Measurements from ENCODE around the gene NRBF2. TPM values are rescaled to one million over a fixed set of nuclear protein-coding genes. Genes with fewer than 3 reads are reported as not detected.

Gene NRBF2
- total RNA-seq, 1 experiment from 2014 or later = 24.8 TPM

GRCh38 chr10:63128443-63128842, 4.7 kb upstream of the NRBF2 start:
- H3K9me3 ChIP-seq (ENCODE audit: low read depth, low read length, poor library complexity, severe bottlenecking) = no peaks in the 10 kb centered on the region
- no peak overlapping the region for H3K27ac ChIP-seq (ENCODE audit: low read depth, low read length, poor library complexity, severe bottlenecking)
- POLR2A ChIA-PET (ENCODE audit: low non-redundant PET) = no interaction called here
- DNase-seq (ENCODE audit: low spot score) = no peak
- TF ChIP-seq EZH2 (IDR thresholded peaks at IDR 0.05; ENCODE audit: borderline replicate concordance, low read depth, low read length, poor library complexity, severe bottlenecking) = no peak
- no peak for TF ChIP-seq CTCF (conservative IDR thresholded peaks at IDR 0.05; ENCODE audit: low read depth, low read length)
- H3K4me1 ChIP-seq (ENCODE audit: insufficient read depth, low read length, poor library complexity, severe bottlenecking) = no peaks in the 10 kb centered on the region
- intact Hi-C loops (cut with micrococcal nuclease; ENCODE audit: unreplicated experiment) = no loop called here
- CTCF ChIA-PET = no interaction called here
- no TSS peak for BruUV-seq (replicated peaks)
- H3K36me3 ChIP-seq (ENCODE audit: insufficient read depth, low read length, poor library complexity, severe bottlenecking) = no peaks in the 10 kb centered on the region
- H3K4me3 ChIP-seq (ENCODE audit: low read depth, low read length, poor library complexity, severe bottlenecking) = no peak overlapping the region
- H3K27me3 ChIP-seq (replicated peaks; ENCODE audit: insufficient read depth, low read depth, low read length, poor library complexity) = no peaks in the 10 kb centered on the region

- ChIA-PET CTCF (no interaction called here), POLR2A (ENCODE audit: low non-redundant PET) (no interaction called here)
- DNase-seq (ENCODE audit: low spot score) = no peak
- Histone ChIP-seq H3K36me3 (ENCODE audit: insufficient read depth, low read length, poor library complexity, severe bottlenecking) (no peaks in the 10 kb centered on the region), H3K27ac (ENCODE audit: low read depth, low read length, poor library complexity, severe bottlenecking) (no peak overlapping the region), H3K4me1 (ENCODE audit: insufficient read depth, low read length, poor library complexity, severe bottlenecking) (no peaks in the 10 kb centered on the region), H3K9me3 (ENCODE audit: low read depth, low read length, poor library complexity, severe bottlenecking) (no peaks in the 10 kb centered on the region), H3K27me3 (replicated peaks; ENCODE audit: insufficient read depth, low read depth, low read length, poor library complexity) (no peaks in the 10 kb centered on the region), H3K4me3 (ENCODE audit: low read depth, low read length, poor library complexity, severe bottlenecking) (no peak overlapping the region)
- no TSS peak for BruUV-seq (replicated peaks)
- intact Hi-C loops (cut with micrococcal nuclease; ENCODE audit: unreplicated experiment) = no loop called here
- TF ChIP-seq CTCF (conservative IDR thresholded peaks at IDR 0.05; ENCODE audit: low read depth, low read length) (no peak), EZH2 (IDR thresholded peaks at IDR 0.05; ENCODE audit: borderline replicate concordance, low read depth, low read length, poor library complexity, severe bottlenecking) (no peak)
Measured at GRCh38 chr10:63129888-63130287, 3.2 kb upstream of the NRBF2 start.

GRCh38 chr10:63132651-63133055, 475 bp upstream of the NRBF2 start:
- intact Hi-C loops (cut with micrococcal nuclease; ENCODE audit: unreplicated experiment) = loop anchor here (2.0 kb wide), 1 partner anchor 318 kb away; no protein-coding TSS in a partner anchor

More at GRCh38 chr10:63132651-63133055, 475 bp upstream of the NRBF2 start:
- Histone ChIP-seq H3K36me3 (ENCODE audit: insufficient read depth, low read length, poor library complexity, severe bottlenecking) (no peaks in the 10 kb centered on the region), H3K9me3 (ENCODE audit: low read depth, low read length, poor library complexity, severe bottlenecking) (no peaks in the 10 kb centered on the region), H3K27ac (ENCODE audit: low read depth, low read length, poor library complexity, severe bottlenecking) (peak overlapping the region; percentile 87), H3K4me3 (ENCODE audit: low read depth, low read length, poor library complexity, severe bottlenecking) (peak overlapping the region; percentile 85), H3K27me3 (replicated peaks; ENCODE audit: insufficient read depth, low read depth, low read length, poor library complexity) (no peaks in the 10 kb centered on the region), H3K4me1 (ENCODE audit: insufficient read depth, low read length, poor library complexity, severe bottlenecking) (no peaks in the 10 kb centered on the region)
- TF ChIP-seq EZH2 (IDR thresholded peaks at IDR 0.05; ENCODE audit: borderline replicate concordance, low read depth, low read length, poor library complexity, severe bottlenecking) = no peak
- no peak for TF ChIP-seq CTCF (conservative IDR thresholded peaks at IDR 0.05; ENCODE audit: low read depth, low read length)
- no peak for DNase-seq (ENCODE audit: low spot score)
- BruUV-seq (replicated peaks) = no TSS peak
- ChIA-PET CTCF (no interaction called here), POLR2A (ENCODE audit: low non-redundant PET) (no interaction called here)
